ENCODE measurements around the gene GALNT2.

Gene GALNT2

GRCh38 chr1:230226007-230226800 lies 159.2 kb downstream of the GALNT2 start:
- no peak for DNase-seq (ENCODE audit: low spot score in 2 of 2)
- Mint-ChIP-seq H3K36me3 (ENCODE audit: insufficient read depth) (no peaks in the 10 kb centered on the region), H3K4me1 (peaks cover 18% of the 10 kb centered on the region), H3K27ac (ENCODE audit: low read depth) (no peak overlapping the region), H3K27me3 (no peaks in the 10 kb centered on the region), H3K9me3 (no peaks in the 10 kb centered on the region), H3K4me3 (no peak overlapping the region)
- no peak for ATAC-seq (replicated peaks; ENCODE audit: extremely low read depth, poor library complexity, severe bottlenecking)

GRCh38 chr1:230226814-230227213 lies 159.8 kb downstream of the GALNT2 start:
- Mint-ChIP-seq H3K4me1 (peaks cover 14% of the 10 kb centered on the region), H3K9me3 (no peaks in the 10 kb centered on the region), H3K4me3 (no peak overlapping the region), H3K27me3 (no peaks in the 10 kb centered on the region), H3K27ac (ENCODE audit: low read depth) (no peak overlapping the region), H3K36me3 (ENCODE audit: insufficient read depth) (no peaks in the 10 kb centered on the region)
- ATAC-seq (replicated peaks; ENCODE audit: extremely low read depth, poor library complexity, severe bottlenecking) (no peak), DNase-seq (ENCODE audit: low spot score in 2 of 2) (no peak)

- H3K27me3 Mint-ChIP-seq: no peaks in the 10 kb centered on the region
- no peaks in the 10 kb centered on the region for H3K36me3 Mint-ChIP-seq (ENCODE audit: insufficient read depth)
- peaks cover 8% of the 10 kb centered on the region for H3K4me1 Mint-ChIP-seq
- no peaks in the 10 kb centered on the region for H3K9me3 Mint-ChIP-seq
- no peak for DNase-seq (ENCODE audit: low spot score in 2 of 2)
- ATAC-seq (replicated peaks; ENCODE audit: extremely low read depth, poor library complexity, severe bottlenecking): no peak
- no peak overlapping the region for H3K27ac Mint-ChIP-seq (ENCODE audit: low read depth)
- no peak overlapping the region for H3K4me3 Mint-ChIP-seq
Measured at GRCh38 chr1:230228236-230228897, 161.3 kb downstream of the GALNT2 start.

GRCh38 chr1:230230273-230230672 lies 163.2 kb downstream of the GALNT2 start:
- H3K36me3 Mint-ChIP-seq (ENCODE audit: insufficient read depth): no peaks in the 10 kb centered on the region
- H3K27ac Mint-ChIP-seq (ENCODE audit: low read depth): no peak overlapping the region

GRCh38 chr1:230230948-230231773 lies 164.1 kb downstream of the GALNT2 start:
- H3K9me3 Mint-ChIP-seq: no peaks in the 10 kb centered on the region
- H3K27me3 Mint-ChIP-seq: no peaks in the 10 kb centered on the region
- H3K36me3 Mint-ChIP-seq (ENCODE audit: insufficient read depth): no peaks in the 10 kb centered on the region
- H3K4me3 Mint-ChIP-seq: no peak overlapping the region
- DNase-seq (ENCODE audit: low spot score in 2 of 2) (no peak), ATAC-seq (replicated peaks; ENCODE audit: extremely low read depth, poor library complexity, severe bottlenecking) (no peak)
- H3K4me1 Mint-ChIP-seq: peaks cover 8% of the 10 kb centered on the region
- no peak overlapping the region for H3K27ac Mint-ChIP-seq (ENCODE audit: low read depth)

More at GRCh38 chr1:230230273-230230672, 163.2 kb downstream of the GALNT2 start:
- Mint-ChIP-seq H3K27me3 (no peaks in the 10 kb centered on the region), H3K4me3 (no peak overlapping the region), H3K4me1 (peaks cover 8% of the 10 kb centered on the region), H3K9me3 (no peaks in the 10 kb centered on the region)
- no peak for ATAC-seq (replicated peaks; ENCODE audit: extremely low read depth, poor library complexity, severe bottlenecking)
- DNase-seq (ENCODE audit: low spot score in 2 of 2): no peak

GRCh38 chr1:230231774-230232145 lies 164.7 kb downstream of the GALNT2 start:
- no peak overlapping the region for H3K27ac Mint-ChIP-seq (ENCODE audit: low read depth)
- peaks cover 8% of the 10 kb centered on the region for H3K4me1 Mint-ChIP-seq
- H3K4me3 Mint-ChIP-seq: no peak overlapping the region
- no peaks in the 10 kb centered on the region for H3K27me3 Mint-ChIP-seq
- H3K36me3 Mint-ChIP-seq (ENCODE audit: insufficient read depth): no peaks in the 10 kb centered on the region
- no peaks in the 10 kb centered on the region for H3K9me3 Mint-ChIP-seq
- no peak for DNase-seq (ENCODE audit: low spot score in 2 of 2)
- ATAC-seq (replicated peaks; ENCODE audit: extremely low read depth, poor library complexity, severe bottlenecking): no peak

- Mint-ChIP-seq H3K4me3 (no peak overlapping the region), H3K27me3 (no peaks in the 10 kb centered on the region), H3K9me3 (no peaks in the 10 kb centered on the region), H3K36me3 (ENCODE audit: insufficient read depth) (no peaks in the 10 kb centered on the region), H3K27ac (ENCODE audit: low read depth) (no peak overlapping the region), H3K4me1 (peaks cover 8% of the 10 kb centered on the region)
- no peak for DNase-seq (ENCODE audit: low spot score in 2 of 2)
- ATAC-seq (replicated peaks; ENCODE audit: extremely low read depth, poor library complexity, severe bottlenecking): no peak
Measured at GRCh38 chr1:230232371-230232771, 165.3 kb downstream of the GALNT2 start.

- H3K4me3 Mint-ChIP-seq: no peak overlapping the region
- DNase-seq (ENCODE audit: low spot score in 2 of 2) (no peak), ATAC-seq (replicated peaks; ENCODE audit: extremely low read depth, poor library complexity, severe bottlenecking) (no peak)
- peaks cover 8% of the 10 kb centered on the region for H3K4me1 Mint-ChIP-seq
- no peaks in the 10 kb centered on the region for H3K27me3 Mint-ChIP-seq
- H3K27ac Mint-ChIP-seq (ENCODE audit: low read depth): no peak overlapping the region
- no peaks in the 10 kb centered on the region for H3K9me3 Mint-ChIP-seq
- no peaks in the 10 kb centered on the region for H3K36me3 Mint-ChIP-seq (ENCODE audit: insufficient read depth)
Measured at GRCh38 chr1:230233786-230234185, 166.7 kb downstream of the GALNT2 start.

GRCh38 chr1:230235876-230236275 lies 168.8 kb downstream of the GALNT2 start:
- Mint-ChIP-seq H3K4me1 (peaks cover 10% of the 10 kb centered on the region), H3K4me3 (no peak overlapping the region), H3K36me3 (ENCODE audit: insufficient read depth) (peaks cover 2% of the 10 kb centered on the region), H3K27ac (ENCODE audit: low read depth) (no peak overlapping the region), H3K9me3 (no peaks in the 10 kb centered on the region), H3K27me3 (no peaks in the 10 kb centered on the region)
- DNase-seq (ENCODE audit: low spot score in 2 of 2): no peak
- ATAC-seq (replicated peaks; ENCODE audit: extremely low read depth, poor library complexity, severe bottlenecking): no peak

GRCh38 chr1:230236301-230237008 lies 169.4 kb downstream of the GALNT2 start:
- Mint-ChIP-seq H3K36me3 (ENCODE audit: insufficient read depth) (peaks cover 4% of the 10 kb centered on the region), H3K4me1 (peaks cover 12% of the 10 kb centered on the region), H3K27me3 (no peaks in the 10 kb centered on the region), H3K9me3 (no peaks in the 10 kb centered on the region), H3K27ac (ENCODE audit: low read depth) (no peak overlapping the region), H3K4me3 (no peak overlapping the region)
- no peak for DNase-seq (ENCODE audit: low spot score in 2 of 2)
- no peak for ATAC-seq (replicated peaks; ENCODE audit: extremely low read depth, poor library complexity, severe bottlenecking)

GRCh38 chr1:230237009-230237370 lies 170.0 kb downstream of the GALNT2 start:
- DNase-seq (ENCODE audit: low spot score in 2 of 2) (no peak), ATAC-seq (replicated peaks; ENCODE audit: extremely low read depth, poor library complexity, severe bottlenecking) (no peak)
- Mint-ChIP-seq H3K27me3 (no peaks in the 10 kb centered on the region), H3K4me1 (peaks cover 13% of the 10 kb centered on the region), H3K9me3 (no peaks in the 10 kb centered on the region), H3K36me3 (ENCODE audit: insufficient read depth) (peaks cover 4% of the 10 kb centered on the region), H3K27ac (ENCODE audit: low read depth) (no peak overlapping the region), H3K4me3 (no peak overlapping the region)

- H3K9me3 Mint-ChIP-seq: no peaks in the 10 kb centered on the region
- H3K36me3 Mint-ChIP-seq (ENCODE audit: insufficient read depth): peaks cover 4% of the 10 kb centered on the region
- ATAC-seq (replicated peaks; ENCODE audit: extremely low read depth, poor library complexity, severe bottlenecking): no peak
Measured at GRCh38 chr1:230237805-230238204, 170.8 kb downstream of the GALNT2 start.

More at GRCh38 chr1:230237805-230238204, 170.8 kb downstream of the GALNT2 start:
- Mint-ChIP-seq H3K27me3 (no peaks in the 10 kb centered on the region), H3K27ac (ENCODE audit: low read depth) (no peak overlapping the region), H3K4me3 (no peak overlapping the region), H3K4me1 (peaks cover 13% of the 10 kb centered on the region)
- no peak for DNase-seq (ENCODE audit: low spot score in 2 of 2)

Data from central memory CD8-positive, alpha-beta T cell (primary cell).